K562 (cell line): ENCODE measurements around the gene CPPED1. TPM values are rescaled to one million over a fixed set of nuclear protein-coding genes. Genes with fewer than 3 reads are reported as not detected.

ENCODE experiments used
- ATF1 ChIP-seq, 2 experiments: fragments of 450-650 bp in 1 of 2; IDR thresholded peaks; 2 replicates each; pipeline ENCODE4 v1.6.1; 2016; ENCODE audit warnings: missing compliant biosample characterization in 1 of 2, missing genetic modification characterization in 1 of 2
- BACH1 ChIP-seq: fragments of 200-800 bp; sonication (Bioruptor generic); IDR thresholded peaks from 2 replicates; pipeline ENCODE4 v1.6.1; 2016; ENCODE audit warnings: missing genetic modification characterization, missing compliant biosample characterization
- GTF2F1 ChIP-seq: IDR thresholded peaks from 2 replicates; pipeline ENCODE4 v1.6.1; 2011; ENCODE audit warnings: low read depth, low read length, improper control_type of control experiment
- HCFC1 ChIP-seq: IDR thresholded peaks from 2 replicates; pipeline ENCODE4 v1.6.1; 2012; ENCODE audit warnings: low read depth, low read length, improper control_type of control experiment
- HLTF ChIP-seq: fragments of 450-650 bp; IDR thresholded peaks from 2 replicates; pipeline ENCODE4 v1.6.1; 2016
- HMGN3 ChIP-seq: IDR thresholded peaks from 2 replicates; pipeline ENCODE4 v1.6.1; 2011; ENCODE audit warnings: borderline replicate concordance, low read depth, mild to moderate bottlenecking, mixed read lengths, low read length; ENCODE audit not compliant: insufficient read length; ENCODE audit errors: extremely low read depth
- KLF16 ChIP-seq: IDR thresholded peaks from 2 replicates; pipeline ENCODE4 v1.6.1; 2016; ENCODE audit warnings: antibody characterized with exemption
- NR1H2 ChIP-seq: sonication (generic); formaldehyde crosslinking; IDR thresholded peaks from 2 replicates; pipeline ENCODE4 v1.4.0; 2020; ENCODE audit warnings: mild to moderate bottlenecking, missing genetic modification reagents
- NR2C1 ChIP-seq, 2 experiments: fragments of 450-650 bp; IDR thresholded peaks; 2 replicates each; pipeline ENCODE4 v1.6.1; 2017; ENCODE audit warnings: mild to moderate bottlenecking in 2 of 2, antibody characterized with exemption in 1 of 2, inconsistent platforms in 1 of 2, missing compliant biosample characterization in 1 of 2, missing genetic modification characterization in 1 of 2
- PHF21A ChIP-seq: fragments of 450-650 bp; IDR thresholded peaks from 2 replicates; pipeline ENCODE4 v1.6.1; 2017; ENCODE audit warnings: low read depth, borderline replicate concordance
- SLC30A9 ChIP-seq: fragments of 250-450 bp; sonication (Bioruptor Pico); IDR thresholded peaks from 2 replicates; pipeline ENCODE4 v1.8.0; 2022; ENCODE audit warnings: mild to moderate bottlenecking, moderate library complexity
- SREBF1 ChIP-seq: fragments of 150-350 bp; IDR thresholded peaks from 2 replicates; pipeline ENCODE4 v1.6.1; 2014; ENCODE audit warnings: antibody characterized with exemption, low read depth, low read length, borderline replicate concordance
- TGIF2 ChIP-seq: sonication (generic); formaldehyde crosslinking; IDR thresholded peaks from 2 replicates; pipeline ENCODE4 v1.8.1; 2022; ENCODE audit warnings: mild to moderate bottlenecking, missing genetic modification reagents, moderate library complexity
- YBX1 ChIP-seq: fragments of 450-650 bp; IDR thresholded peaks from 2 replicates; pipeline ENCODE4 v1.7.1; 2016; ENCODE audit warnings: mild to moderate bottlenecking
- ZFP30 ChIP-seq: fragments of 250-450 bp; sonication (Bioruptor Pico); IDR thresholded peaks from 2 replicates; pipeline ENCODE4 v1.8.0; 2022; ENCODE audit warnings: moderate library complexity, mild to moderate bottlenecking, inconsistent platforms, borderline replicate concordance
- ZNF232 ChIP-seq: sonication (generic); formaldehyde crosslinking; IDR thresholded peaks from 2 replicates; pipeline ENCODE4 v1.8.0; 2022; ENCODE audit warnings: mild to moderate bottlenecking, missing genetic modification reagents
- ZNF253 ChIP-seq: fragments of 250-450 bp; sonication (Bioruptor Pico); conservative IDR thresholded peaks from 2 replicates; pipeline ENCODE4 v1.6.1; 2021; ENCODE audit warnings: mild to moderate bottlenecking
- ZNF263 ChIP-seq: sonication (generic); formaldehyde crosslinking; IDR thresholded peaks from 2 replicates; pipeline ENCODE4 v1.8.0; 2022; ENCODE audit warnings: mild to moderate bottlenecking, missing genetic modification reagents, borderline replicate concordance
- polyA plus RNA-seq, 8 experiments: library from polyadenylated mRNA; depleted of rRNA in 4 of 8; stranded (reverse) in 5 of 8; unstranded in 3 of 8; fragments of >200 nt; fragmentation: Nextera tagmentation in 2 of 8; fragmentation: Illumina TruSeq in 1 of 8; extraction: Ambion mirVana in 2 of 8; extraction: Trizol in 1 of 8; gene quantifications; 2 replicates each; pipeline versions ENCODE4 v1.2.1 to v1.2.3, GENCODE V29; 2011 to 2014; ENCODE audit warnings: inconsistent platforms in 1 of 8, missing spikeins in 1 of 8
- total RNA-seq, 7 experiments: library from RNA; depleted of rRNA in 6 of 7; stranded (reverse); fragments of >200 nt in 6 of 7; fragmentation: Illumina TruSeq in 2 of 7; extraction: Trizol in 2 of 7; gene quantifications; 2 replicates each; pipeline versions ENCODE4 v1.2.1 to v1.2.3, GENCODE V29; 2011 to 2021; ENCODE audit warnings: low replicate concordance in 1 of 7
- TF ChIP-seq, protein P1 (sequence below): fragments of 150-350 bp; conservative IDR thresholded peaks from 2 replicates; pipeline ENCODE4 v1.6.1; 2014; ENCODE audit warnings: low read length
- TF ChIP-seq, protein P2 (sequence below), 3 experiments: fragments of 200-800 bp in 1 of 3; sonication (Bioruptor generic) in 1 of 3; sonication (generic) in 1 of 3; formaldehyde crosslinking in 1 of 3; IDR thresholded peaks; 2 replicates each; pipeline versions ENCODE4 v1.6.1 to v1.8.0; 2016 to 2022; ENCODE audit warnings: mild to moderate bottlenecking in 2 of 3, missing compliant biosample characterization in 2 of 3, missing genetic modification characterization in 2 of 3, missing genetic modification reagents in 1 of 3
- TF ChIP-seq, protein P3 (sequence below), 3 experiments: IDR thresholded peaks in 2 of 3; conservative IDR thresholded peaks in 1 of 3; 2 replicates each; pipeline ENCODE4 v1.5.1; 2011 to 2012; ENCODE audit warnings: low read length in 3 of 3, mild to moderate bottlenecking in 3 of 3, control low read depth in 2 of 3, improper control_type of control experiment in 1 of 3, inconsistent platforms in 1 of 3, low read depth in 1 of 3, mixed read lengths in 1 of 3, moderate library complexity in 1 of 3; ENCODE audit not compliant: insufficient read depth in 2 of 3
- TF ChIP-seq, protein P4 (sequence below): fragments of 450-650 bp; IDR thresholded peaks from 2 replicates; pipeline ENCODE4 v1.6.1; 2017; ENCODE audit warnings: mild to moderate bottlenecking, moderate library complexity

Gene CPPED1
- total and polyA plus RNA-seq, 9 of the 15 experiments (the other 6 are each of a cell fraction or from before 2014, with no cell fraction given): 7.5 to 25.7 (median 16.9) TPM

DNA sequence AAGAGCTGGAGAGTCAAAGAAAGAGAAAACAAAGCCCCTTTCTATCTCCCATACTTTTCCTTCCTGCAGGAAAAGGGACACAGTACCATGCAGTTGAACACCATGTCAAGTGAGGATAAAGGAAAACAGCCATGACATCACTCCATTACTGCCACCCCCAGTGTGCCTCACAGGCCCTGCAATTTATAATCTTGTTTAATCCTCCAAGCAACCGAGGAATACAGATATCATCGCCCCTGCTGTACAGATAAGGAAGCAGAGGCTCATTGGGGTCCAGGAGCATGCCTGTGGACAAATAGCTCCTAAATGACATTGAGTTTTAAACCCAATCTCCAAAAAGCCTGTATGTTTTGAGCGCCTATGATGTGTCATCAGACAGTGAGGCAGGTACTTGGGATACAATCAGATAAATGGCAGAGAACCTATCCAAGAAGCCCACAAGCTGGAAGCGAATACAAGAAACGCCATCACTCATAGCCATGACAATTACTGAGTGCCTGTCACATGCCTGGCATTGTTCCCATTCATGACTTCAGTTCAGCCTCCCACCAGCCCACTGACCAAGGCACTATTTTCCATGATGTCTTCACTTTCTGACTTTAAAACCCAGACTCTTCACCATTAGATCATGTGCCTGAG, 45.5 kb downstream of the CPPED1 start (continued):
- TF ChIP-seq HCFC1 (no peak), YBX1 (no peak), NR1H2 (CRISPR knock-in tag) (no peak), SLC30A9 (CRISPR knock-in tag) (no peak), HLTF (no peak), TGIF2 (no peak), ZNF253 (CRISPR knock-in tag) (no peak), PHF21A (no peak), ZNF232 (no peak), NR2C1 (IDR thresholded peaks at IDR 0.05) (no peak), NR2C1 (tag; IDR thresholded peaks at IDR 0.05) (no peak), ZNF263 (no peak), GTF2F1 (no peak), KLF16 (no peak), SREBF1 (no peak), HMGN3 (no peak), ATF1 (CRISPR knock-in tag; IDR thresholded peaks at IDR 0.05) (no peak), ATF1 (tag; IDR thresholded peaks at IDR 0.05) (peak; percentile 56; the same call in 1 of the 2 replicates), ZFP30 (CRISPR knock-in tag) (no peak), BACH1 (tag) (peak; percentile 64; the same call in 1 of the 2 replicates)
- TF ChIP-seq, protein P1, sequence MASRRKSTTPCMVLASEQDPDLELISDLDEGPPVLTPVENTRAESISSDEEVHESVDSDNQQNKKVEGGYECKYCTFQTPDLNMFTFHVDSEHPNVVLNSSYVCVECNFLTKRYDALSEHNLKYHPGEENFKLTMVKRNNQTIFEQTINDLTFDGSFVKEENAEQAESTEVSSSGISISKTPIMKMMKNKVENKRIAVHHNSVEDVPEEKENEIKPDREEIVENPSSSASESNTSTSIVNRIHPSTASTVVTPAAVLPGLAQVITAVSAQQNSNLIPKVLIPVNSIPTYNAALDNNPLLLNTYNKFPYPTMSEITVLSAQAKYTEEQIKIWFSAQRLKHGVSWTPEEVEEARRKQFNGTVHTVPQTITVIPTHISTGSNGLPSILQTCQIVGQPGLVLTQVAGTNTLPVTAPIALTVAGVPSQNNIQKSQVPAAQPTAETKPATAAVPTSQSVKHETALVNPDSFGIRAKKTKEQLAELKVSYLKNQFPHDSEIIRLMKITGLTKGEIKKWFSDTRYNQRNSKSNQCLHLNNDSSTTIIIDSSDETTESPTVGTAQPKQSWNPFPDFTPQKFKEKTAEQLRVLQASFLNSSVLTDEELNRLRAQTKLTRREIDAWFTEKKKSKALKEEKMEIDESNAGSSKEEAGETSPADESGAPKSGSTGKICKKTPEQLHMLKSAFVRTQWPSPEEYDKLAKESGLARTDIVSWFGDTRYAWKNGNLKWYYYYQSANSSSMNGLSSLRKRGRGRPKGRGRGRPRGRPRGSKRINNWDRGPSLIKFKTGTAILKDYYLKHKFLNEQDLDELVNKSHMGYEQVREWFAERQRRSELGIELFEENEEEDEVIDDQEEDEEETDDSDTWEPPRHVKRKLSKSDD: no peak
- TF ChIP-seq, protein P2, sequence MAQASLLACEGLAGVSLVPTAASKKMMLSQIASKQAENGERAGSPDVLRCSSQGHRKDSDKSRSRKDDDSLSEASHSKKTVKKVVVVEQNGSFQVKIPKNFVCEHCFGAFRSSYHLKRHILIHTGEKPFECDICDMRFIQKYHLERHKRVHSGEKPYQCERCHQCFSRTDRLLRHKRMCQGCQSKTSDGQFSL (CRISPR knock-in tag; IDR thresholded peaks at IDR 0.05): no peak
- TF ChIP-seq, protein P2 (tag; IDR thresholded peaks at IDR 0.05): no peak
- TF ChIP-seq, protein P3, sequence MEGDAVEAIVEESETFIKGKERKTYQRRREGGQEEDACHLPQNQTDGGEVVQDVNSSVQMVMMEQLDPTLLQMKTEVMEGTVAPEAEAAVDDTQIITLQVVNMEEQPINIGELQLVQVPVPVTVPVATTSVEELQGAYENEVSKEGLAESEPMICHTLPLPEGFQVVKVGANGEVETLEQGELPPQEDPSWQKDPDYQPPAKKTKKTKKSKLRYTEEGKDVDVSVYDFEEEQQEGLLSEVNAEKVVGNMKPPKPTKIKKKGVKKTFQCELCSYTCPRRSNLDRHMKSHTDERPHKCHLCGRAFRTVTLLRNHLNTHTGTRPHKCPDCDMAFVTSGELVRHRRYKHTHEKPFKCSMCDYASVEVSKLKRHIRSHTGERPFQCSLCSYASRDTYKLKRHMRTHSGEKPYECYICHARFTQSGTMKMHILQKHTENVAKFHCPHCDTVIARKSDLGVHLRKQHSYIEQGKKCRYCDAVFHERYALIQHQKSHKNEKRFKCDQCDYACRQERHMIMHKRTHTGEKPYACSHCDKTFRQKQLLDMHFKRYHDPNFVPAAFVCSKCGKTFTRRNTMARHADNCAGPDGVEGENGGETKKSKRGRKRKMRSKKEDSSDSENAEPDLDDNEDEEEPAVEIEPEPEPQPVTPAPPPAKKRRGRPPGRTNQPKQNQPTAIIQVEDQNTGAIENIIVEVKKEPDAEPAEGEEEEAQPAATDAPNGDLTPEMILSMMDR (IDR thresholded peaks at IDR 0.05 in 2 of 3, conservative IDR thresholded peaks at IDR 0.05 in 1 of 3; ENCODE audit: insufficient read depth in 2 of 3, low read depth in 1 of 3, low read length in 3 of 3): no peak
- TF ChIP-seq, protein P4, sequence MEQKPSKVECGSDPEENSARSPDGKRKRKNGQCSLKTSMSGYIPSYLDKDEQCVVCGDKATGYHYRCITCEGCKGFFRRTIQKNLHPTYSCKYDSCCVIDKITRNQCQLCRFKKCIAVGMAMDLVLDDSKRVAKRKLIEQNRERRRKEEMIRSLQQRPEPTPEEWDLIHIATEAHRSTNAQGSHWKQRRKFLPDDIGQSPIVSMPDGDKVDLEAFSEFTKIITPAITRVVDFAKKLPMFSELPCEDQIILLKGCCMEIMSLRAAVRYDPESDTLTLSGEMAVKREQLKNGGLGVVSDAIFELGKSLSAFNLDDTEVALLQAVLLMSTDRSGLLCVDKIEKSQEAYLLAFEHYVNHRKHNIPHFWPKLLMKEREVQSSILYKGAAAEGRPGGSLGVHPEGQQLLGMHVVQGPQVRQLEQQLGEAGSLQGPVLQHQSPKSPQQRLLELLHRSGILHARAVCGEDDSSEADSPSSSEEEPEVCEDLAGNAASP: no peak
